GM18498 (cell line): ENCODE data around the gene SNUPN.

Experiments used
- ATAC-seq: cut with Tn5 transposase; IDR thresholded peaks from one replicate; pipeline ENCODE4 v1.9.1; 2021; ENCODE audit warnings: mild to moderate bottlenecking, moderate library complexity; ENCODE audit not compliant: unreplicated experiment

SNUPN gene

GRCh38 chr15:75654201-75654907 lies 28.8 kb upstream of the SNUPN start:
- no peak for ATAC-seq

- ATAC-seq: no peak
Measured at GRCh38 chr15:75653347-75653913, 27.9 kb upstream of the SNUPN start.

GRCh38 chr15:75651810-75652543 lies 26.5 kb upstream of the SNUPN start:
- no peak for ATAC-seq

DNA sequence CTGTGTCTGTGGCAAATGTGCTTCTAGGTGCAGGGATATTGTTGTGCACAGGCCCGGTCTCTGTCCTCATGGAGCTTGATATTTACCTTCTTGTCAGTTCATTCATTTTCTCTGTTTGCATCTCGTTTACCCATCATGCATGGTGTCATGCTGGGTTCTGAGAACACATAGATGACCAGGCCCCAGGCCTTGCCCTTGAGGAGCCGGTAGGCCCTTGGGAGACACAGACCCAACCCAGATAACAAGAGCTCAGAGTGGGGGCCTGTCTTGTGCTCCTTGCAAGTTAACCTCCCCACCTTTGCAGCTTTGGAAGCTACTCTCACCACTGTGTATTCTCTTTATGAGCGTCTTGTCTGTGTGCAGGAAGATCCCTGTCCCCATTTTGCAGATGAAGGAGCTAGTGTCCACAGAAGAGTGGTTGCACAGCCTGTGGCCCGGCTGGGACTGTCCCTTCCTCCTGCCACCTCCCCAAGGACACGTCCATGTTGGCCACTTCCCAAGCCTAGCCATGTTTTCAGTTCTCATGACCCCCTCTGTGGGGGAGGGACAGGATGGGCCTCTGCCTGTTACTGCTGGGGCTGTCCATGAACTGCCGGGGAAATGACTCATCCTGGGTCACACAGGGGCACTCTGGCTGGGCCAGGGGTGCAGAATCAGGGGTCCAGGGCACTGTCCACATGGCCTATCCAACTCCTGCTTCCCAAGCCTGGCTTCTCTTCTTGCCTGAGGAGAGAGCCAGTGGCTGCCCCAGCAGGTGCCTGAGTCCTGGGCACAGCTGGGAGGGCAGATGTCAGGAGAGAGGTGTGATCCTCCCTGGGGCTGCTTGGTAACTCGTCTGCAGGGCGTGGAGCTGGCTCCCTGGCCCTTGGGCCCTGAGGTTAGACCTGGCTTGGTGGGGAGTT lies 25.6 kb upstream of the SNUPN start:
- no peak for ATAC-seq

DNA sequence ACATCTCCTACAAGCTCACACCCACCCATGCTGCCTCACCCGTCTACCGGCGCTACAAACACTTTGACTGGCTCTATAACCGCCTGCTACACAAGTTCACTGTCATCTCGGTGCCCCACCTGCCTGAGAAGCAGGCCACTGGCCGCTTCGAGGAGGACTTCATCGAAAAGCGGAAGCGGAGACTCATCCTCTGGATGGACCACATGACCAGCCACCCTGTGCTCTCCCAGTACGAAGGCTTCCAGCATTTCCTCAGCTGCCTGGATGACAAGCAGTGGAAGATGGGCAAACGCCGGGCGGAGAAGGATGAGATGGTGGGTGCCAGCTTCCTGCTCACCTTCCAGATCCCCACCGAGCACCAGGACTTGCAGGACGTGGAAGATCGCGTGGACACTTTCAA lies 24.3 kb upstream of the SNUPN start:
- no peak for ATAC-seq

DNA sequence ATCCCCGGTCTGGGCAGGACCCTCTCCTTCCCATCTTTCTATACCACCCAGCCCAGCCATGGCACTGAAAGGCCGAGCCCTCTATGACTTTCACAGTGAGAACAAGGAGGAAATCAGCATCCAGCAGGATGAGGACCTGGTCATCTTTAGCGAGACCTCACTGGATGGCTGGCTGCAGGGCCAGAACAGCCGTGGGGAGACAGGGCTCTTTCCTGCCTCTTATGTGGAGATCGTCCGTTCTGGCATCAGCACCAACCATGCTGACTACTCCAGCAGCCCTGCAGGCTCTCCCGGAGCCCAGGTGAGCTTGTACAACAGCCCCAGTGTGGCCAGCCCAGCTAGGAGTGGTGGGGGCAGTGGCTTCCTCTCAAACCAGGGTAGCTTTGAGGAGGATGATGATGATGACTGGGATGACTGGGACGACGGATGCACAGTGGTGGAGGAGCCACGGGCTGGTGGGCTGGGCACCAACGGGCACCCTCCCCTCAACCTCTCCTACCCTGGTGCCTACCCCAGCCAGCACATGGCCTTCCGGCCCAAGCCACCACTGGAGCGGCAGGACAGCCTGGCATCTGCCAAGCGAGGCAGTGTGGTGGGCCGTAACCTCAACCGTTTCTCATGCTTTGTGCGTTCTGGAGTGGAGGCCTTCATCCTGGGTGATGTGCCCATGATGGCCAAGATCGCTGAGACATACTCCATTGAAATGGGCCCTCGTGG lies 23.7 kb upstream of the SNUPN start:
- no peak for ATAC-seq

DNA sequence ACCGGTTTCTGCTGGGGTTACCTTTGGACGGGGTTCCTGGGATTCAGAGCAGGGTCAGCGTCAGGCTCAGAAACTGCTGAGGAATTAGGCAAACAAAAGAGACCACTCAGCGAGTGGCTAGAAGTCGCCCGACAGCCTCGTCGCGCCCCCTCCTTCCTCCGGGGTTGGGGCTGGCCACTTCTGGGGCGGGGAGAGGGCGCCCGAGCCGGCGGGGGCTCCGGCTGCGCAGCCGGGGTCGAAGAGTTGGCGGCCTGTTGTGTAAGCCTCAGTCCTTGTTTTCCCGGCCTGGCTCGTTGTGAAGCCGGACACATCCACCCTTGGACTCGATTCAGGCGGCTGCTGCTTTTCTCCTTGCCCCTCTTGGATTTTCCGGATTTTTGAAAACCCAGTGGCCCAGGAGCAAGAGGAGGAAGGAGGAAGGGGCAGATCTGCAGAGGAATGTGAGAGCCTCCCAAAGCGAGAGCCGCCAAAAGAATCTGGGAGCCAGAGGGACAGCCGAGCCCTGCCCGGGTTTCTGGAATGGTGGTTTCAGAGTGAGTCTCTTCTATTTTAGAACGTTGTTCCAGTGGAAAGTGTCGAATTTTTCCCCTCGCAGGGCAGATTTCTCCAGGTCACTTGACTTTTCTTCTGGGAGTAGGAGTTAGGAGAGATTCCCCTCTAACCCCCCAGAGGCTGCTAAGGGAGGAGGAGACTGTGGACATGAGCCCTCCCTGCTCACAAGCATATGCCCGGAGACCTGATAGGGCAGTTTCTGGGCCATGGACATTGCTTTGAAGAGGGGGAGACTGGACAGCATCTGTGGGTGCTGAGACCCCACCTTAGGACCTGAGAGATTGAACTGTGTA lies 22.9 kb upstream of the SNUPN start:
- ATAC-seq: no peak

DNA sequence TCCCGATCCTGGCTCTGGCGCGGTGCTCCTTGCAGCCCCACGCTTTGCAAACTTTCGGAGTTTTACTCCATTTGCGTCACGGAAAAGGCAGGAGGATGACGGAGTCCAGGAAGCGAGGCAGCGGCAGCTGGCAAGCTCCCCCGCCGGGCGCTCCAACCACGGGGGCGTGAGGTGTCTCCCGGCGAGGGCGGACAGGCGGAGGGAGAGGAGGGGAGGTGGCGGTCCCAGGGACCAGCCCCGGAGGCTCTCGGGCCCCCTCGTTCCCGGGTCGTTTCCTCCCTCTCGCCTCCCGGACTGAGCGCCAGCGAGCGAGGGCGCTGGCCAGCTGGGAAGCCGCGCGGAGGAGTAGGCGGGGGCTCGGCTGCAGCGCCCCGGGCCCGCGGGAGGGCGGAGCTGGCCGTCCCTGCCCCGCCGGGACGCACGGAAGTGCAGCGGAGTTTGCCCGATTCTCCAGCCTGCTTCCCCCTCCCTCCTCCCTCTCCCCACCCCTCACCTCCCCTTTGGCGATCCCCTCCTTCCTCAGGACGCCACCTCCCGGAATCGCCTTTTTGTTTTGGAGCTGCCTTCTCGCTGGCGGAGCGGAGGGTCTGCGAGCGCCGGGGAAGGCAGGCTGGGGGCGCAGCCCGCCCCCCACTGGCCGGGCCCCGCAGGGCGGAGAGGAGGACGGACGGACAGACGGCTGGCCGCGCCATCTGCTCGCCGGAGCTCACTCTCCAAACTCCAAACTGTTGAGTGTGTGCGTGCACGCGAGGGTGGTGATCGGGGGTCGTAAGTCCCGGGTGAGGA lies 22.0 kb upstream of the SNUPN start, which contains the start of gene SNX33:
TSS of gene SNX33 (plus strand) at position 543 of the 786 bp plus-strand sequence. CDS start 1,191 bp downstream, outside the sequence.
- ATAC-seq: peak; percentile 67

DNA sequence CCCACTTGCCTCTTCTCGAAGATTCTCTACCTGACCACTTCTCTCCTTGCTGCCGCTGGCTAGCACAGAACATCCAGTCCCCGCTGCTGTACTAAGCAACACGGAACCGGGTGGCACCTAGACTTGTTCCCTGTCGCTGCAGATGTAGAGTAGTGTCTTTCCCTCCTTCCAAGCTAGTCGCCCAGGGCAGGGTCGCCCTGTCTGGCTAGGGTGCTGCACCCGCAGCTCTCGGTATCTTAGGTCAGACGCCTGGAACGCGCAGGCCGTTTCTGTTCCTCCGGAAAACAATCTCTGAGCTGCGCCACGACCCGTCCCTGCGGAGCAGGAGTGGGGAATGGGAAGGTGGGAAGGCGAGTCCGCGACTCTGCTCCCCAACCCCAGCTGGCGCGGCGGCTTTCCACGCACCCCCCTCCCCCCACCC lies 21.4 kb upstream of the SNUPN start:
- no peak for ATAC-seq

DNA sequence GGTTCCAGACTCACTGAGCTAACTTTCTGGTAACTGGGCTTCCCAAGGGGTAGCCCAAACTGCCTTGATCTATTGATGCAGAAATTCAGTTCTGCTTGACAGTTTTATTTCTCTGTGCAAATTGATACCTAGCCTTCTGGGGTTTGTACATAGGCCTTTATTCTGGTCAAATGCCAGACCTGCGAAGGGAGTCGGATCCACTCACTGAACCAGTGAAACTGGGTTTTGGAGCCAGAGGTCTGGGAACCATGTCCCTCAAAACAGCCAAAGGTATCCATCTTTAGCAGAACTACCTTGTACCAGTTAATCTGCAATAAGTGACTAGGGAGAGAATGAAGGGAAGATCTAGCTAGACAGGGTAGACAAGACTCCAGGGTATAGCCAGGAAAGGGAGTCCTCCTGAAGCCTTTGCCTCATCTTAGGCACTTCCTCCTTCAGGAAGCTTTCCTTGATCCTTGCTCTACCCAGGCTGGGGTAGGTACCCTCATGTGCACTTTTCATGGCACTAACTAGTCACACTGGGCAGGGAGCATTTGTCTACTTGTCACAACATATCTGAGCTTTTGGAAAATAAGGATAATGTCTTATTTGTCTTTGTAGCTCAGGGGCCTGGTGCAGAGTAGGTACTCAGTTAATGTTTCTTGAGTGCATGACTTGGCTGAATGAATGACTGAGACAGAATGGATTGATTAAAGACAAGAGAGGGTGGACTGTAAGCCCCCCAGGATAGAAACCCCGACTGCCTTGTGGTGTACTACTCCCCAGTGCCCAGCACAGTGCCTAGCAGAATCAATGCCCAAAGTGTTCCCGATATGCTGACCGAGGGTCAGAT lies 20.8 kb upstream of the SNUPN start:
- no peak for ATAC-seq

DNA sequence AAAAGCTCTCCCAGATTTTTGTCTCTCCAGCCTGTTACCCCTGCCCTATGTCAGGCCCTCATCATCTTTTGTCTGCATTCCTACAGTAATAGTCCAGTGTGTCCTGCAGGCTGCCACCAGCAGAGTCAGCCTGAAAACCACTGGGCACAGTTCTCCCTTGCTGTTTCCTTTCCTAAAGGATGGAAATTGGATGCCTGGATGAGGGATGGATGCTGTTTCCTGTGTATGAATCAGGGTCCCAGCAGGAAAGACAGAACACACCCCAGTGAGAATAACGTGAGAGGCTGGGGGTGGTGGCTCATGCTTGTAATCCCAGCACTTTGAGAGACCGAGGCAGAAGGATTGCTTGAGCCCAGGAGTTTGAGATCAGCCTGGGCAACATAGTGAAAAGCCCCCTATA lies 18.9 kb upstream of the SNUPN start:
- no peak for ATAC-seq

- ATAC-seq: no peak
Measured at GRCh38 chr15:75641603-75642002, 16.1 kb upstream of the SNUPN start.

- no peak for ATAC-seq
Measured at GRCh38 chr15:75641179-75641503, 15.6 kb upstream of the SNUPN start.

GRCh38 chr15:75640483-75641178 lies 15.1 kb upstream of the SNUPN start:
- ATAC-seq: peak; percentile 32

- peak; percentile 92 for ATAC-seq
Measured at GRCh38 chr15:75639709-75640482, 14.4 kb upstream of the SNUPN start, which contains the start of gene IMP3. TSS of gene IMP3 (minus strand) at chr15:75640224. CDS start at chr15:75640168, 56 bp downstream.

- no peak for ATAC-seq
Measured at GRCh38 chr15:75639191-75639708, 13.7 kb upstream of the SNUPN start.
